SH-SY5Y (cell line): ENCODE measurements around the gene SMYD3.

Experiments
- GATA2 ChIP-seq: IDR thresholded peaks from 2 replicates; pipeline ENCODE4 v1.6.1; 2011; ENCODE audit warnings: mild to moderate bottlenecking, low read depth, low read length
- GATA3 ChIP-seq: IDR thresholded peaks from 2 replicates; pipeline ENCODE4 v1.6.1; 2011; ENCODE audit warnings: low read depth, mild to moderate bottlenecking, low read length, moderate library complexity

- TF ChIP-seq GATA3 (no peak), GATA2 (no peak)
Measured at GRCh38 chr1:245939756-245940345, 567.2 kb downstream of the SMYD3 start.
